GM10266 (cell line): ENCODE results near the gene PHKA1.

Source experiments
- DNase-seq: peaks from one replicate; pipeline ENCODE4 v3.0.0; 2012; ENCODE audit errors: extremely low spot score
- CTCF ChIP-seq: IDR thresholded peaks from 2 replicates; pipeline ENCODE4 v1.5.1; 2012; ENCODE audit warnings: mild to moderate bottlenecking, low read depth; ENCODE audit not compliant: control insufficient read depth, insufficient read depth; ENCODE audit errors: missing control alignments

PHKA1 gene

GRCh38 chrX:72713130-72713529 lies 976 bp downstream of the PHKA1 start:
- no peak for TF ChIP-seq CTCF
- DNase-seq: no peak

- TF ChIP-seq CTCF: no peak
- DNase-seq: peak; percentile 5
These were observed 1.9 kb downstream of the PHKA1 start for GRCh38 chrX:72712094-72712755.

GRCh38 chrX:72705814-72706213 lies 8.3 kb downstream of the PHKA1 start:
- DNase-seq: no peak
- TF ChIP-seq CTCF: no peak

GRCh38 chrX:72705111-72705510 lies 9.0 kb downstream of the PHKA1 start:
- TF ChIP-seq CTCF: no peak
- no peak for DNase-seq

GRCh38 chrX:72694170-72694569 lies 19.9 kb downstream of the PHKA1 start:
- no peak for DNase-seq
- no peak for TF ChIP-seq CTCF

GRCh38 chrX:72693477-72693876 lies 20.6 kb downstream of the PHKA1 start:
- TF ChIP-seq CTCF: no peak
- DNase-seq: no peak

GRCh38 chrX:72687396-72687795 lies 26.7 kb downstream of the PHKA1 start:
- DNase-seq: no peak
- TF ChIP-seq CTCF: no peak
